MM.1S (cell line): Measurements from ENCODE around the gene EFNB1.

Experiments used
- EZH2 ChIP-seq: fragments of 300-600 bp; sonication (generic); optimal IDR thresholded peaks from 2 replicates; pipeline ENCODE3; 2017; ENCODE audit warnings: low read depth, mild to moderate bottlenecking, antibody characterized with exemption, low read length, mixed read lengths
- EZH2phosphoT487 ChIP-seq: fragments of 300-600 bp; sonication (generic); IDR thresholded peaks from 2 replicates; pipeline ENCODE4 v1.6.1; 2018; ENCODE audit warnings: antibody characterized with exemption, low read length
- TF ChIP-seq, protein P1 (sequence below): fragments of 300-600 bp; sonication (generic); IDR thresholded peaks from 2 replicates; pipeline ENCODE4 v1.5.1; 2016; ENCODE audit warnings: antibody characterized with exemption, low read length, mixed read lengths

DNA sequence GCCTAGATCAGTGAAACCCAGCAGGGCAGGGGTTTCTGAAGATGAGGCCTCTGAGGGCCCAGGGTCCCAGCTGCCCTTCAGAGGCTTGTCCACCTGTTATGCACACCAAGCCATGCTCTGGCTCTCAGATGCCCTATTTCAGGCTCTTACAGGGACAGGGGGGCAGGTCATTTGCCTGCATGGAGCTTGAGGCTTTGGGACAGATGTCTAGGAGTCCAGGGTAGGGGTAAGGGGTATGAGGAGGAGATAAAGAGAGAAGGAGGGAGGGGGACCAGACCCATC is 4.7 kb upstream of the EFNB1 start:
- TF ChIP-seq, protein P1, sequence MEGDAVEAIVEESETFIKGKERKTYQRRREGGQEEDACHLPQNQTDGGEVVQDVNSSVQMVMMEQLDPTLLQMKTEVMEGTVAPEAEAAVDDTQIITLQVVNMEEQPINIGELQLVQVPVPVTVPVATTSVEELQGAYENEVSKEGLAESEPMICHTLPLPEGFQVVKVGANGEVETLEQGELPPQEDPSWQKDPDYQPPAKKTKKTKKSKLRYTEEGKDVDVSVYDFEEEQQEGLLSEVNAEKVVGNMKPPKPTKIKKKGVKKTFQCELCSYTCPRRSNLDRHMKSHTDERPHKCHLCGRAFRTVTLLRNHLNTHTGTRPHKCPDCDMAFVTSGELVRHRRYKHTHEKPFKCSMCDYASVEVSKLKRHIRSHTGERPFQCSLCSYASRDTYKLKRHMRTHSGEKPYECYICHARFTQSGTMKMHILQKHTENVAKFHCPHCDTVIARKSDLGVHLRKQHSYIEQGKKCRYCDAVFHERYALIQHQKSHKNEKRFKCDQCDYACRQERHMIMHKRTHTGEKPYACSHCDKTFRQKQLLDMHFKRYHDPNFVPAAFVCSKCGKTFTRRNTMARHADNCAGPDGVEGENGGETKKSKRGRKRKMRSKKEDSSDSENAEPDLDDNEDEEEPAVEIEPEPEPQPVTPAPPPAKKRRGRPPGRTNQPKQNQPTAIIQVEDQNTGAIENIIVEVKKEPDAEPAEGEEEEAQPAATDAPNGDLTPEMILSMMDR, result no peak
- TF ChIP-seq EZH2 (no peak), EZH2phosphoT487 (no peak)
